Measurements from ENCODE around the gene OR52M1.

OR52M1 gene

DNA sequence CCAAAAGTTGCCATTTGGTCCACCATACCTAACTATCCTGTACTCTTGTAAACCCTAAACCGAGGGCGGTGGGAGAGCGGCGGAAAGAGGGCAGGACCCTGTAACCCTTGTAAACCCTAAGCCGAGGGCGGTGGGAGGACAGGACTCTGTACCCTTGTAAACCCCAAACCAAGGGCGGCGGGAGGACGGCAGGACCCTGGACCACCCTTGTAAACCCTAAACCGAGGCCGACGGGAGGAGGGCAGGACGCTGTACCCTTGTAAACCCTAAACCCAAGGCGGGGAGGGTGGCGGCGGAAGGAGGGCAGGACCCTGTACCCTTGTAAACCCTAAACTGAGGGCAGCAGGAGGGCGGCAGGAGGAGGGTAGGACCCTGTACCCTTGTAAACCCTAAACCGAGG lies 24.1 kb downstream of the OR52M1 start:
- no peak for DNase-seq

DNA sequence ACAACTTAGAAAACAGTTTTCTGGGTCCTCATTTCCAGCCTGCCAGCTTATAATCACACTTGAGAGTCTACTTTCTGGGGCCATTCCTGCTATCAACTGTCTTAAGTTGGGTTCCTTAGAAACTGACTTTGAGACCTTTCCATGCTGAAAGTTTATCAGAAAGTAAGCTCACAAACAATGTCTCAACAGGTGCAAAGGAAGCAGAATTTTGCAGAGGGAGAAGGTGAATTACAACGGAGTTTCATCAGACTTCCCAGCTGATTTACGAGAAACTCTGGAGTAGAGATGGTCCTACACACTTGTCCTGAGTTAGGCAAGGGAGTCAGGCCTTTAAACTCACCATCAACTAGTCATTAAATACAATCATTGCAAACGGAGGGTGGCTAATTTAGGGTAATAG lies 31.9 kb downstream of the OR52M1 start:
- no peak for DNase-seq

DNA sequence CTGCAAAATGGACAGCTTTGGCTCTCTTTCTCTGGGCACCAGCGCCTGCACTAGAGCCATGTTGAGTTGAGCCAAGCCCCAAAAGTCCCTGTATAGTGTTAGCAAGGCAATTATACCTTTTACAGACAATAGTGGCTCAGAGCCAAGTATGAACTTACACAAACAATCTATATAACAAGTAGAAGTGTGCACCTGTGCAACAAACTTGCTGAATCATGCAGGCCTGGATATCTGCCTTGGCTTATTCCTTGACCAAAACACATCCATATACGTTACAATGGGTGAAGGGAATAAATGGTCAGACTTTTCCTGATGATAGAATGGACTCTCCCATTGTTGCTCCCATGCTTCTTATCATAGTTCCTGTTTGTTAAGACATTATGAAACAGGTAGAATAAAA lies 32.8 kb downstream of the OR52M1 start:
- no peak for DNase-seq

GRCh38 chr11:4578624-4579023 lies 33.6 kb downstream of the OR52M1 start:
- DNase-seq: no peak

GRCh38 chr11:4580124-4580523 lies 35.1 kb downstream of the OR52M1 start:
- DNase-seq: no peak

GRCh38 chr11:4581443-4581842 lies 36.5 kb downstream of the OR52M1 start, which contains the start of gene OR52I2:
Gene OR52I2 (plus strand): TSS chr11:4581743.
- no peak for DNase-seq

GRCh38 chr11:4589017-4589416 lies 44.0 kb downstream of the OR52M1 start:
- no peak for DNase-seq

GRCh38 chr11:4593739-4594138 lies 48.7 kb downstream of the OR52M1 start, which contains the start of gene OR52I1:
Gene OR52I1 (plus strand): TSS chr11:4594039. CDS start chr11:4594039, 0 bp downstream.
- no peak for DNase-seq

All from NCI-H526 treated with DMSO at 0.1 percent for 48 hours (cell line).